VCaP (cell line): Measurements from ENCODE around the gene RNF40.
"Not testable (repeated sequence)": the region's sequence is repeated elsewhere in the genome, so short reads cannot be mapped to it uniquely, and the experiment has no call there.

Experiments used
- H3K27ac ChIP-seq: fragments of 450-650 bp; 2 replicates; pipeline ENCODE4 v1.5.1; 2017
- CTCF ChIP-seq: fragments of 450-650 bp; conservative IDR thresholded peaks from 2 replicates; pipeline ENCODE4 v1.5.1; 2017; ENCODE audit warnings: mild to moderate bottlenecking, moderate library complexity

Gene RNF40

GRCh38 chr16:30808146-30808545 lies 46.0 kb downstream of the RNF40 start:
- no peak for TF ChIP-seq CTCF
- H3K27ac ChIP-seq = no peak overlapping the region

- H3K27ac ChIP-seq = not testable (repeated sequence)
These were observed 46.8 kb downstream of the RNF40 start for GRCh38 chr16:30808890-30809426.

- not testable (repeated sequence) for H3K27ac ChIP-seq
These were observed 47.6 kb downstream of the RNF40 start for GRCh38 chr16:30809675-30810074.

- TF ChIP-seq CTCF = no peak
- peak overlapping the region; percentile 51 for H3K27ac ChIP-seq
These were observed 51.7 kb downstream of the RNF40 start for GRCh38 chr16:30813821-30814189.

- no peak for TF ChIP-seq CTCF
These were observed 54.6 kb downstream of the RNF40 start for GRCh38 chr16:30816769-30817168.

GRCh38 chr16:30820952-30821421 lies 58.9 kb downstream of the RNF40 start:
- H3K27ac ChIP-seq = no peak overlapping the region
- TF ChIP-seq CTCF = no peak

More at GRCh38 chr16:30816769-30817168, 54.6 kb downstream of the RNF40 start:
- no peak overlapping the region for H3K27ac ChIP-seq

- H3K27ac ChIP-seq = not testable (repeated sequence)
These were observed 59.3 kb downstream of the RNF40 start for GRCh38 chr16:30821441-30821840.

- H3K27ac ChIP-seq = no peak overlapping the region
- TF ChIP-seq CTCF = no peak
These were observed 59.8 kb downstream of the RNF40 start for GRCh38 chr16:30821891-30822290.
